Parathyroid adenoma (tissue), 2 donors: Measurements from ENCODE around the gene TKFC.

ENCODE experiments used
- H2AFZ ChIP-seq: fragments of 300-600 bp; sonication (generic); one replicate; pipeline ENCODE4 v1.7.0; 2017; ENCODE audit warnings: antibody characterized with exemption, mild to moderate bottlenecking
- H3K27ac ChIP-seq: fragments of 300-600 bp; sonication (generic); one replicate; pipeline ENCODE4 v1.7.0; 2017
- H3K27me3 ChIP-seq: fragments of 300-600 bp; sonication (generic); one replicate; pipeline ENCODE4 v1.7.0; 2017; ENCODE audit warnings: low read length; ENCODE audit not compliant: control insufficient read depth, insufficient read depth
- H3K36me3 ChIP-seq: fragments of 300-600 bp; sonication (generic); one replicate; pipeline ENCODE4 v1.7.0; 2017; ENCODE audit warnings: low read length; ENCODE audit not compliant: control insufficient read depth, insufficient read depth
- H3K4me1 ChIP-seq: fragments of 300-600 bp; sonication (generic); one replicate; pipeline ENCODE4 v1.7.0; 2017; ENCODE audit warnings: control low read depth
- H3K4me2 ChIP-seq: fragments of 300-600 bp; sonication (generic); one replicate; pipeline ENCODE4 v1.7.0; 2017; ENCODE audit warnings: low read length
- H3K4me3 ChIP-seq: fragments of 300-600 bp; sonication (generic); one replicate; pipeline ENCODE4 v1.7.0; 2017; ENCODE audit warnings: low read depth, low read length
- H3K79me2 ChIP-seq: fragments of 300-600 bp; sonication (generic); one replicate; pipeline ENCODE4 v1.7.0; 2017; ENCODE audit warnings: control low read depth
- H3K9ac ChIP-seq: fragments of 300-600 bp; sonication (generic); one replicate; pipeline ENCODE4 v1.7.0; 2017; ENCODE audit warnings: mild to moderate bottlenecking
- H3K9me3 ChIP-seq: fragments of 300-600 bp; sonication (generic); one replicate; pipeline ENCODE4 v1.7.0; 2017; ENCODE audit warnings: low read length; ENCODE audit not compliant: control insufficient read depth
- TF ChIP-seq, protein P1 (sequence below): fragments of 300-600 bp; sonication (generic); IDR thresholded peaks from one replicate; pipeline ENCODE4 v1.7.0; 2017; ENCODE audit warnings: antibody characterized with exemption, mild to moderate bottlenecking
- donor health status: primary hyperparathyroidism.

Gene TKFC

DNA sequence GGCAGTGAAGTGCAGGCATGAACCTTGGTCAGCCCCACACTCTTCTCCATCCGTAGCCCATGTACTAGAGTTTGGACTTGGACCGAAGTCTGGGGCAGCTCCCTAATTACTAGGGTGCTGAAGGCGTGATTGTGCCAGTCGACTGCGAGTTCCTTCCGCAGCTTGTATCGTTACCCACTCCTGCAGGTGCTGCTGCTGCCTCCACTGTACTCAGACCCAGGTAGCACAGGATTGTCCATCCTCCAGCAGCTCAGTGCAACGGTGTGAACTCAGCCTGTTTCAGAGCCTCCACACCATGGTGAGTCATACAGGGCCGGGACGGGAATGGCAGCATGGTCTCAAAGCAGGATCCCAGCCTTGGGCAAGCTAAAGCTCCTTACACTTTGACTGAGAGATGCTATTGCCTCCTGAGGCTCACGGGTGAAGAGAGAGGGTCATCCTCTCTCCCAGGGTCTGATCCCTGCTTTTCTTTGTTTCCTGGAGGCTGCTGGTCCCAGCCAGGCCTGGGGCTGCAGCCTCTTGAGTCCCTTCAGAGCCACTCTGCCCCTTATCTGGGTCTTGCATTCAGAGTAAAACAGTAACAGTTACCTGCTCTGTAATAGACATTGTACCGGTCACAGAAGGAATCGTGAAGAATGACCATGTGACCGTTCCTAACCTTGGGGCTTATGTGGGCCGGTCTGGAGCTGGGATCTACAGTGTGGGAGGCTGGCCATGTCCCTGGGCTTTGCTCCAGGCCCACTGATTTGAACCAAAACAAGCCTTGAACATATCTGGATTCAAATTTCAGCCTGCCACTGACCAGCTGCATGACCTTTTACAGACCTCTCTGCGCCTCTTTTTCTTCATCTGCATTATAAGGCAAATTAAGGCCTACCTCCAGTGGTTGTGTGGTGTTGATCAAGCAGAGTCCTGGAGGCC, 1.7 kb downstream of the TKFC start:
- peaks cover 6% of the 10 kb centered on the region for H3K79me2 ChIP-seq
- no peaks in the 10 kb centered on the region for H3K36me3 ChIP-seq
- H3K27me3 ChIP-seq = no peaks in the 10 kb centered on the region
- no peak overlapping the region for H3K9ac ChIP-seq
- H3K27ac ChIP-seq = peak overlapping the region; percentile 66
- peaks cover 6% of the 10 kb centered on the region for H3K4me1 ChIP-seq
- H3K9me3 ChIP-seq = no peaks in the 10 kb centered on the region
- H2AFZ ChIP-seq = no peak overlapping the region
- no peak overlapping the region for H3K4me3 ChIP-seq
- TF ChIP-seq, protein P1, sequence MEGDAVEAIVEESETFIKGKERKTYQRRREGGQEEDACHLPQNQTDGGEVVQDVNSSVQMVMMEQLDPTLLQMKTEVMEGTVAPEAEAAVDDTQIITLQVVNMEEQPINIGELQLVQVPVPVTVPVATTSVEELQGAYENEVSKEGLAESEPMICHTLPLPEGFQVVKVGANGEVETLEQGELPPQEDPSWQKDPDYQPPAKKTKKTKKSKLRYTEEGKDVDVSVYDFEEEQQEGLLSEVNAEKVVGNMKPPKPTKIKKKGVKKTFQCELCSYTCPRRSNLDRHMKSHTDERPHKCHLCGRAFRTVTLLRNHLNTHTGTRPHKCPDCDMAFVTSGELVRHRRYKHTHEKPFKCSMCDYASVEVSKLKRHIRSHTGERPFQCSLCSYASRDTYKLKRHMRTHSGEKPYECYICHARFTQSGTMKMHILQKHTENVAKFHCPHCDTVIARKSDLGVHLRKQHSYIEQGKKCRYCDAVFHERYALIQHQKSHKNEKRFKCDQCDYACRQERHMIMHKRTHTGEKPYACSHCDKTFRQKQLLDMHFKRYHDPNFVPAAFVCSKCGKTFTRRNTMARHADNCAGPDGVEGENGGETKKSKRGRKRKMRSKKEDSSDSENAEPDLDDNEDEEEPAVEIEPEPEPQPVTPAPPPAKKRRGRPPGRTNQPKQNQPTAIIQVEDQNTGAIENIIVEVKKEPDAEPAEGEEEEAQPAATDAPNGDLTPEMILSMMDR = no peak
- H3K4me2 ChIP-seq = no peak overlapping the region

DNA sequence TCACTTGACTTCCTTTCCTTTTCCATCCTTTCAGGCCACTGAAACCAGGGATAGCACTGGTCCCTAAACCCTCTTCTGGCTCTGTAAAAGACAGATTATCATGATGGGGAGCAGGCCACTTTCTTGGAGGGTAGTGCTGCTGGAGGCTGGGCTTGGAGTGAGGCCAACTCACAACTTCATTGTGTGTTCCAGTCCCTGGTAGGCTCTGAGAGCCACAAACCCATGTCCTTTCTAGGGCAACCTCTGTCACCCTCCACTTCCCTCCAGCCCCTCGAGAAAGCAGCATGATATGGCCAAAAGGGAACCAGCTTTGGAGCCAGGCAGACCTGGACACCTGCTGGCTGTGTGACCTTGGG, 2.3 kb downstream of the TKFC start:
- peak overlapping the region; percentile 66 for H3K27ac ChIP-seq
- no peak overlapping the region for H3K9ac ChIP-seq

DNA sequence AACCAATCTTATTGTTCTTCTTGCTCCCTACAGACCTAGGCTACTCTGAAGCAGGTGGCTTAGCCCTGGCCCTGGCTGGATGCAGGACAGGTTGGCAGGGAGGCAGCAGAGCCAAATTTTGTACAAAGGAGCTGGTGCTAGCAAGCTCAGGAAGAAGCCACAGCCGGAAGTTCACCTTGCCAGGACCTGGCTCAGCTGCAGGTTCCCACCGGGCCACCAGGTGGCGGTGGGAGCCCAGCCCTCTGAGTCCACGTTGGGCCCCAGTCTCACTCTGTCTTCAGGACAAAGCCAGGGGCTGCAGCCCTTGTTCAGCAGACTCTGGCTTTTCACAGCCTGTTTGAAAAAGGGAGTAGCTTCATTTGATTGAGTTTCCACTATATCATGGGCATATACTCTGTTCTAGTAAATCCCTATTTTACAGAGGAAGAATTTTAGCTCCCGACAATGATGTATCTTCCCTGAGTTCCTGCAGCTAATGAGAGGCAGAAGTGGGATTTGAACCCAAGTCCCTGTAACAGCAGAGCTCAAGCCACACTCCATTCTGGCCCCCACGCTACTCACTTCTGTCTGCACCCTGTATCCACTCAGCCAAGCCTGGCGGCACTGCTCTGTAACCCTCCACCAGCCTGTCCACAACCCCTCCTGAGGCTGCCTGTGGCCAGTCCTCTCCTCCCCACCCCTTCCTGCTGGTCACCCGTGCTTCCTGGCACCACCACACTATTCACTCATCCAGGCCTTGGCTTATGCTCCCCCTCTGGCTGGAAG, 3.3 kb downstream of the TKFC start:
- H3K4me3 ChIP-seq = no peak overlapping the region
- H2AFZ ChIP-seq = peak overlapping the region; percentile 63
- no peaks in the 10 kb centered on the region for H3K36me3 ChIP-seq
- H3K4me1 ChIP-seq = peaks cover 4% of the 10 kb centered on the region
- no peaks in the 10 kb centered on the region for H3K9me3 ChIP-seq
- H3K27ac ChIP-seq = peak overlapping the region; percentile 66
- no peak overlapping the region for H3K4me2 ChIP-seq
- H3K27me3 ChIP-seq = no peaks in the 10 kb centered on the region
- TF ChIP-seq, protein P1 = peak; percentile 89
- H3K79me2 ChIP-seq = peaks cover 1% of the 10 kb centered on the region
- no peak overlapping the region for H3K9ac ChIP-seq

More for the DNA sequence above, 2.3 kb downstream of the TKFC start:
- peaks cover 5% of the 10 kb centered on the region for H3K79me2 ChIP-seq
- no peaks in the 10 kb centered on the region for H3K9me3 ChIP-seq
- H3K4me1 ChIP-seq = peaks cover 4% of the 10 kb centered on the region
- H3K36me3 ChIP-seq = no peaks in the 10 kb centered on the region
- no peaks in the 10 kb centered on the region for H3K27me3 ChIP-seq
- H2AFZ ChIP-seq = no peak overlapping the region
- TF ChIP-seq, protein P1 = no peak
- no peak overlapping the region for H3K4me3 ChIP-seq
- H3K4me2 ChIP-seq = no peak overlapping the region

DNA sequence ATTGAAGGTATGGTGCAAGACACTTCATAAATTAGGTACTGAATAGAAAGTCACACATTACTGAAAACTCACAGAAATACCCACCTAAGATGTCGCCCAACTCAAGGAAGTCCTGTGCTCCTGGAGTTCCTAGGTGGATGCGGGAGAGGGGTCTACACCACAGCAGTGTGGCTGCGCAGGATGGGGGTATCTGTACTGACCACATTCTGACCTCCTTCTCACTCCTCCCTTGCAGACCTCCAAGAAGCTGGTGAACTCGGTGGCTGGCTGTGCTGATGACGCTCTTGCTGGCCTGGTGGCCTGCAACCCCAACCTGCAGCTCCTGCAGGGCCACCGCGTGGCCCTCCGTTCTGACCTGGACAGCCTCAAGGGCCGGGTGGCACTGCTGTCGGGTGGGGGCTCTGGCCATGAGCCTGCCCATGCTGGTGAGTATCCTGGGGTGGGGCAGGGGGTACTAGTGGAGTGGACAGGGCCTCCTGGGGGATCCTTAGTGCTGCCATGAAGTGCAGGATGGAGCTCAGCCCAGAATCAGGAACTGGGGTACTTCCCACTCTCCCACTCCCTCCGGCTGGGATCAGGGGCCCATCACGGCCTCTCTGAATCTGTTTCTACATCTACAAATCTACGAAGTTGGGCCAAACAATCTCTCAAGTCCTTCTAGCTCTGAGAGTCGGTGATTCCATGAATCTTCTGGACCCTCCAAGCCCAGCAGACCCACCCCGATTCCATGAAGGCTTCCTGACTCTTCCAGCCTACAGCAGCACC, 4.9 kb downstream of the TKFC start:
- Histone ChIP-seq H3K79me2 (no peaks in the 10 kb centered on the region), H3K4me1 (peaks cover 4% of the 10 kb centered on the region), H3K36me3 (no peaks in the 10 kb centered on the region), H3K4me2 (no peak overlapping the region), H2AFZ (no peak overlapping the region), H3K27me3 (no peaks in the 10 kb centered on the region), H3K9ac (no peak overlapping the region), H3K9me3 (no peaks in the 10 kb centered on the region), H3K4me3 (no peak overlapping the region), H3K27ac (no peak overlapping the region)
- TF ChIP-seq, protein P1 = no peak
